ENCODE data around the gene UTF1. TPM values are rescaled to one million over a fixed set of nuclear protein-coding genes. Genes with fewer than 3 reads are reported as not detected.

The UTF1 gene, protein sequence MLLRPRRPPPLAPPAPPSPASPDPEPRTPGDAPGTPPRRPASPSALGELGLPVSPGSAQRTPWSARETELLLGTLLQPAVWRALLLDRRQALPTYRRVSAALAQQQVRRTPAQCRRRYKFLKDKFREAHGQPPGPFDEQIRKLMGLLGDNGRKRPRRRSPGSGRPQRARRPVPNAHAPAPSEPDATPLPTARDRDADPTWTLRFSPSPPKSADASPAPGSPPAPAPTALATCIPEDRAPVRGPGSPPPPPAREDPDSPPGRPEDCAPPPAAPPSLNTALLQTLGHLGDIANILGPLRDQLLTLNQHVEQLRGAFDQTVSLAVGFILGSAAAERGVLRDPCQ
- not detected for polyA plus RNA-seq (2012; ENCODE audit: insufficient read length, low read depth)

GRCh38 chr10:133230044-133230361, at the start of gene UTF1:
Gene UTF1, plus strand, starts transcription at chr10:133230217. Its CDS starts 72 bp downstream, at chr10:133230289.
- TF ChIP-seq SIN3A (IDR thresholded peaks at IDR 0.05; ENCODE audit: borderline replicate concordance, insufficient read depth, low read length) (no peak), FOXP2 (optimal IDR thresholded peaks at IDR 0.05; ENCODE audit: borderline replicate concordance, extremely low read depth, extremely low read length, insufficient read depth) (no peak), TAF1 (IDR thresholded peaks at IDR 0.05; ENCODE audit: borderline replicate concordance, insufficient read depth, low read length) (no peak), REST (IDR thresholded peaks at IDR 0.05; ENCODE audit: insufficient read depth in 1 of 2, low read depth in 2 of 2, low read length in 2 of 2) (no peak), POLR2AphosphoS5 (IDR thresholded peaks at IDR 0.05; ENCODE audit: low read depth, low read length) (no peak)

DNA sequence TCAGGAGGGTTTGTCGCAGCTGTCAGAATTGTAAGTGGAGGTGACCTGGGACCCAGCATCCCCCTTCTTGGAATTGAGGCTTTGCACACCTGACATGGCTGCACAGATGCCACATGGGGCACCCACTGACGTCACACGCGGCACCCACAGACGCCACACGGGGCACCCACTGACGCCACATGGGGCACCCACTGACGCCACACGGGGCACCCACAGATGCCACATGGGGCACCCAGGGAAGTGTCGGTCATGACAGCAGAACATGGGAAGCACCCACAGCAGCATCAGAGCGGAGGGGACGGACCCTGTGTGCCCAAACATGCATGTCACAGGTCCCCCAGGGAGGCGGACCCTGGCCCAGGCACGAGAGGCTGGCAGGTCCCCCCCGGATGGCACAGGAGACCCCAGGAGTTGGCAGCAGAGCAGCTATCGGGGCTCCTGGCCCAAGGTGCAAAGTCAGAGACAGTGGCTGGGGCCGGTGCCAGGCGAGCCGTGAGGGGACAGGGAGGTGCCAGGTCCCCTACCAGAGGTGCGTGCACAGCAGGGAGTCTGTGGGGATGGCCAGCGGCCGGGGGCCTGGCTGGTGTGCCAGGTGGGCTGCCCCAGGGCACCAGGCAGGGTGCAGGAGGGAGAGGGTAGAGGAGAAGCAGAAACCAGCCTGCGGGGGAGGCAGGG, 48.9 kb upstream of the UTF1 start:
- TF ChIP-seq FOXP2 (optimal IDR thresholded peaks at IDR 0.05; ENCODE audit: borderline replicate concordance, extremely low read depth, extremely low read length, insufficient read depth) (no peak), SIN3A (IDR thresholded peaks at IDR 0.05; ENCODE audit: borderline replicate concordance, insufficient read depth, low read length) (no peak), POLR2AphosphoS5 (IDR thresholded peaks at IDR 0.05; ENCODE audit: low read depth, low read length) (no peak), REST (IDR thresholded peaks at IDR 0.05; ENCODE audit: insufficient read depth in 1 of 2, low read depth in 2 of 2, low read length in 2 of 2) (no peak), TAF1 (IDR thresholded peaks at IDR 0.05; ENCODE audit: borderline replicate concordance, insufficient read depth, low read length) (no peak)

DNA sequence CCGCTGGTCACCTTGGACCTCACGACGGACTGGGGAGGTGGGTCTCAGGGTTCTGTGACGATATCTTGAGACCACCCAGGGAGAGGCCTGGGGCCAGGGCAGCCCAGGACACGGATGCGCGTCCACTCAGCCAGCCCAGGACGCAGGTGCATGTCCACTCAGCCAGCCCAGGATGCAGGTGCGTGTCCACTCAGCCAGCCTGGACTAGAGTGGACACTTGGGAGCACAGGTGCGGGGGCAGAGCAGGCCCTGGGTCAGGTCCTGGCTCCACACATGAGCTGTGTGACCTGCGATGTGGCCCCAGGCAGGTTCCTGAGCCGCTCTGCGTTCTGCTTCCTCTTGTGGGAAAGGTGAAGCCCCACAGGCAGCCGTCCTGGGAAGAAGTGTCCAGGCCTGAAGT, 47.8 kb upstream of the UTF1 start:
- TF ChIP-seq POLR2AphosphoS5 (IDR thresholded peaks at IDR 0.05; ENCODE audit: low read depth, low read length) (no peak), SIN3A (IDR thresholded peaks at IDR 0.05; ENCODE audit: borderline replicate concordance, insufficient read depth, low read length) (no peak), REST (IDR thresholded peaks at IDR 0.05; ENCODE audit: insufficient read depth in 1 of 2, low read depth in 2 of 2, low read length in 2 of 2) (no peak), FOXP2 (optimal IDR thresholded peaks at IDR 0.05; ENCODE audit: borderline replicate concordance, extremely low read depth, extremely low read length, insufficient read depth) (no peak), TAF1 (IDR thresholded peaks at IDR 0.05; ENCODE audit: borderline replicate concordance, insufficient read depth, low read length) (no peak)

GRCh38 chr10:133182791-133183645, 47.0 kb upstream of the UTF1 start:
- no peak for TF ChIP-seq FOXP2 (optimal IDR thresholded peaks at IDR 0.05; ENCODE audit: borderline replicate concordance, extremely low read depth, extremely low read length, insufficient read depth)
- no peak for TF ChIP-seq TAF1 (IDR thresholded peaks at IDR 0.05; ENCODE audit: borderline replicate concordance, insufficient read depth, low read length)
- no peak for TF ChIP-seq REST (IDR thresholded peaks at IDR 0.05; ENCODE audit: insufficient read depth in 1 of 2, low read depth in 2 of 2, low read length in 2 of 2)
- no peak for TF ChIP-seq SIN3A (IDR thresholded peaks at IDR 0.05; ENCODE audit: borderline replicate concordance, insufficient read depth, low read length)
- TF ChIP-seq POLR2AphosphoS5 (IDR thresholded peaks at IDR 0.05; ENCODE audit: low read depth, low read length) = no peak
